SU-DHL-6 (cell line): ENCODE measurements around the gene GH1.
"Not testable (repeated sequence)": the region's sequence is repeated elsewhere in the genome, so short reads cannot be mapped to it uniquely, and the experiment has no call there.

ENCODE experiments used
- CTCF ChIP-seq: fragments of 200-600 bp; sonication (generic); IDR thresholded peaks from one replicate; pipeline ENCODE4 v1.5.1; 2017; ENCODE audit warnings: antibody characterized with exemption, mild to moderate bottlenecking, low read length, moderate library complexity; ENCODE audit not compliant: insufficient read depth, poor library complexity, severe bottlenecking
- EZH2phosphoT487 ChIP-seq: fragments of 200-600 bp; sonication (generic), shearing (Covaris generic); conservative IDR thresholded peaks from 2 replicates; pipeline ENCODE4 v1.6.1; 2018; ENCODE audit warnings: mild to moderate bottlenecking, antibody characterized with exemption, low read length, moderate library complexity, mixed read lengths

- TF ChIP-seq CTCF, EZH2phosphoT487: not testable (repeated sequence)
Measured at GRCh38 chr17:63870292-63870665, 48.4 kb downstream of the GH1 start.
